Activated CD4-positive, alpha-beta T cell treated with anti-CD3 and anti-CD28 coated beads for 4 hours (primary cell): ENCODE data around the gene SPAG5.

ENCODE experiments used
- DNase-seq, 2 donors: peaks; one replicate each; pipeline ENCODE4 v3.0.0-alpha.2; 2020

The SPAG5 gene

DNA sequence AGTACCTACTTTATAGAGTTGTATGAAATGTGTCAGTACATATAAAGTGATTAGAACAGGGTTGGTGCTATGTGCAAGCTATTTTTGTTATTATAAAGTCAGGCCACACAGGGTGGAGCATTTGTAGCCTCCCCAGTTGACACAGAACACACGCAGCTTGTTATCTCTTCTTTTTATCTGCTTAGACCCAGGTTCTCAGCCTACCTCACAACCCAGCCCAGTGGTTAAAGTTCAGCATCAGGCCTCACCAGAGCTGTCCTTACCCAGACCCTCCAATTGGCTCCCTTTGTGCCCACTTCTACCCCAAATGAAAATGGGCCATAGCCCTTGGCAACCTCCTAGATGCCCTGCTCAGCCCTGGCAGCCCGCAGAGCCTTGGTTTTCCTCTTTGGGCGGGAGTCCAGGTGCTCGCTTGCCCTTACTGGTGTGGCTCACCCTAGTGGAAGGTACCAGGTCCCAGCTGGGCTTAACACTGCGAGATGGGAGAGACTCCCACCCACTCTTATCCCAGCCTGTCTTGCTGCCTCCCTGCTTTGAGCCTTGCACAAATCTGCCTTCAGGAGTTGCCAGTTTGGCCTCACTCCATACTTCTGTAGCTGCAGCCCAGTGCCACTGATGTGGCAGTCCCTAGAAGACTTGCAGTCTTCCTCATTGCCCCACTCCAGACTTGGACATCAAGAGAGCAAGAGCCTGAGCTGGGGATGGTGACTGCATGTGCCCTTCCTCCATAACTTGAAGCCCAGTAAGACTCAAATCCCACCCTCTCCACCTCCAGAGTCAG is 26.4 kb downstream of the SPAG5 start:
- no peak for DNase-seq

DNA sequence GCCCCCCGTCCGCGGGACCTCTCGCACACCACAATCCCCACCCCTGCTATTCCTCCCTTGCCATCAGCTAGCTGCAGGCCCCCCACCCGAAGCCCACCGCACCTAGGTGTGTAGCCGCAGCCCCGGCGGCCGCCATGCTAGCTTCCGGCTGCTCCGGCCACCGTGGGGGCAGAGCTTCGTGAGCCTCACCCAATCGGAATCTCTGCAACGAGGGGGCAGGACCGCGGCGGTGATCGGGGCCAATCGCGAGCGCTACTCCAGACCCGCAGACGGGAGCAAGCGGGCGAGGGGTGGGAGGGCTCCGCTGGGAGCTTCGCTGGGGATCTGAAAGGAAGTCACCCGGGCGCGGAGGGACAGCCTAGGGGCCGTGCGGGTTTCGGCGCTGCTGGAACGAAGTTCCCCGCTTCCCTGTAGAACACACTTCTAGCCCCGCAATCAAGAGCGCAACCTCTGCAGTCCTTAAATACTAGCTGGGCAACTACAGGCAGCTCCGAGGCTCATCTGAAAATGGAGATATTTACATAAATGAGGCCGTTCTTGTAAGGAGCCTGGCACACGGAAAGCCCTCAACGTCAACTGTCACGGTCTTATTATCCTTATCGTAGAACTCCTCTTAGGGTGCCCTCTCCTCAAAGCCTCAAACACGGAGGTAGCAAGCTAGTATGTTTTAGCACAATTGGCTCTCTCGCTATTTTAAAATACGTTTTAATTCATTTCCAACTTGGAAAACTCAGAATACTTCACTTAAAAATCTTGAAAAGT is 27.3 kb downstream of the SPAG5 start, which contains the start of gene PIGS:
TSS of gene PIGS (minus strand) at position 164 of the 762 bp plus-strand sequence. CDS start at position 136, 28 bp downstream.
- DNase-seq, result peak; percentile 85 to 88

DNA sequence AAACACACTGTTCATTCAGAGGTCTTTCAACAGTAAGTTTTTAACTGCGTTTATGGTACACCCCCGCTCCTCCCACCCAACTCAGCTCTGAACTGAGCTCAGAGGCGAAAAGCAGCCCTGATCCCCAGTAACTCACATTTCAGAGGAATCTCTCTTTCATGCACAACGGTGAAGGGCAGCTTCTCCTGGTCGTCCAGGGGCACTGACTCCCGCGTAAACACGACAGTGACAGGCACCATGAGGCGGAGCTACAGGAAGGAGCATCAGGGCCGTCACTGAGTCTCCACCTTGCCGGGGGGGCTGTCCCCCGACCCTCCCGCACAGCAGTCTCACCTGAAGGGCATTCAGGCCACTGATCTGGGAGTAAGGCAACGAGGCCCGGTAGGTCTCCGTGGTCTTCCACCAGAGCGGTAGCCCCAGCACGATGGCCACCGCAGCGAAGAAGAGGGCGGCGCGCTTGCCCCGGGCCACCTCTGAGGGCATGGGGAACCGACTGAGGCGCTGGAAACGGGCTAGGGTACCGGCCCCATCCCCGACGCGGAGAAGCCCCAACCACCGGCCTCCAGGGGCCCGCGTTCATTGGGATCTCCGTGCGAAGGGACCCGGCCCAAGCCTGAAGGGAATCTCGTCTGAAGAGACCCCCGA is 28.0 kb downstream of the SPAG5 start:
- peak; percentile 40 for DNase-seq

- no peak for DNase-seq
These were observed 29.4 kb downstream of the SPAG5 start for GRCh38 chr17:28569446-28569845.

DNA sequence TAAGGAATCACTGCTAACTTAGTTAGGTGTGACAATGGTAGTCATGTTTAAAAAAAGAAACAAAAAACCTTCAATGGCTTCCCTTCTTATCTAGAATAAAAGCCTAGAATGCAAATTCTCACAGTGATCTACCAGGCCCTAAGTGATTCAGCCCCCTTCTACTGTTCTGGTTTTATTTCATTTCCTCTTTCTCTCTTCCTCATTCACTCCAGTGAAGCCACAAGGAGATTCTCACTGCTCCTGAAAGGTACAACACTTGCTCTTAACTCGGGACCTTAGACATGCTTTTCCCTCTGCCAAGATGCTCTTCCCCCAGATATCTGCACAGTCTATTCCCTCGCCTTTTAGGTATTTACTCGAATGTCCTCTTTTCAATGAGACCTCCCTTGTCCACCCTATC is 31.2 kb downstream of the SPAG5 start:
- DNase-seq, result no peak

DNA sequence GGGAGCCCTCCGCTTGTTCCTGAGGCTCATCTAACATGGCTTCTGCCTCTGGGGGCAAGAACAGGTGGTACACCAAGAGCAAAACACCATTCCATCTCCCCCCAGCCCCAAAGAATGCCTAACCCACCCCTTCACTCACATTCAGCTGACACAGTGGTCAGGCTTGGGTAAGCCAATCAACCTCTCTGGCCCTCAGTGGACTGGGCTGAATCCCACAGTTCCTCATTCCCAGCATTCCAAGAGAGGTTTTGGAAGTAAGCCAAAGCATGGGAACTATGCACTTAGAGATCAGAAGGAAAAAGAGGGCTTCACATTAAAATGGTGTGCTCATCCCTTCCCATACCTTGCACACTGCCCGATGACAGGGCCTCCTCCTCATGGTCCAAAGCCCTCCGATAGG is 35.4 kb downstream of the SPAG5 start:
- DNase-seq, result no peak

DNA sequence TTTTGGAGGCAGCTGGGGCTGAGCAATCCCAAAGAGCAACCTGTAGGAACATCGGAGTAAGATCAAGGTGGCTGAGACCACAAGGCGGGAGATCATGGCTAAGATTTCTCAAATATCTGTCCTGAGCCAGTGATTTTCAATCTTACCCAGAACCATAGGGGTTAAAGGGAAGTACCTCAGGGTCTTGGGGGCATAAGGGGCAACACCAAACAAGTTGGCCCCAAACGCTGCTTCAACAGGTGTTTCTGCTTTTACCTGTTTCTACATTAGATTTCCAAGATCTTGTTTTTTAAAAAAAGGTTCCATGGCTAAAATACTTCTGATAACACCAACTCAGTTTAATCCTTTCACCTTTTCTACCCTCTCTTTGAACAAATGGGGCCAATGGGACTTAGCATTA is 43.8 kb downstream of the SPAG5 start:
- no peak for DNase-seq

- DNase-seq, result no peak
These were observed 44.3 kb downstream of the SPAG5 start for GRCh38 chr17:28554565-28554964.

- DNase-seq, result no peak
These were observed 45.8 kb downstream of the SPAG5 start for GRCh38 chr17:28553000-28553505.

- DNase-seq, result peak; percentile 78 to 79
These were observed 46.4 kb downstream of the SPAG5 start, which contains the start of gene UNC119 for GRCh38 chr17:28552176-28552999. Gene UNC119 (minus strand): TSS chr17:28552624. CDS start chr17:28552557, 67 bp downstream.

DNA sequence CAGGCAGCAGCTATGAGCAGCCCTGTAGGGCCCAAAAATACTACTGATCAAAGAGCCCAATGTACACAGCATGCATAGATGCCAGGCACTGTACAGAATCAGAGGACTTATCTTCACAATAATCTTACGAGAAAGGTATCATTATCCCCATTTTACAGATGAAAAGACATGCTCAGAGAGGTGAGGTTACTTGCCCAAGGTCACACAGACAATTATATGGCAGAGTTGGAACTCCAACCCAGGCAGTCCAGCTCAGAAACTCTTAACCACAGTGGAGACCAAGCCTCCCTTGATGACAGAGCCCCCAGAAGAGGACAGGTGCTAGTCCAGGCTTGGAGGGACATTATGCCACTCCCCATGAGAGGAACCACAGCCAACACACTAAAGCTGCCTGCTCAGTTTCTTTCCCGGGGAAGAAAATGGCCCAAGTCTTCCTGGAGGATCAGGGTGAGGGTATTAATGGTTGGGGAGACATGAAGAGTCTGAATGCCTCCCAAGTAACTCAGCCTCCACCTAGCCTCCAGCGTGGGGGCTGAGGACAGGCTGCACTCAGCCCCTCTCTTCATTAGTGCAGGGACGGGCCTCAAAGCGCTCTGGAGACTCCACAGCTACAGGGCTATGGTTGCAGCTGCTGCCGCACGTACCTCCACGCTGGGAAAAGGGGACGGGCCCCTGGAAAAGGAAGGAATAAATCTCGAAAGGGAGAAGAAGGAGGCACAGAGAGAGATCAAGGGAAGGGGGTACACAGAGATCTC is 47.2 kb downstream of the SPAG5 start:
- DNase-seq, result no peak

DNA sequence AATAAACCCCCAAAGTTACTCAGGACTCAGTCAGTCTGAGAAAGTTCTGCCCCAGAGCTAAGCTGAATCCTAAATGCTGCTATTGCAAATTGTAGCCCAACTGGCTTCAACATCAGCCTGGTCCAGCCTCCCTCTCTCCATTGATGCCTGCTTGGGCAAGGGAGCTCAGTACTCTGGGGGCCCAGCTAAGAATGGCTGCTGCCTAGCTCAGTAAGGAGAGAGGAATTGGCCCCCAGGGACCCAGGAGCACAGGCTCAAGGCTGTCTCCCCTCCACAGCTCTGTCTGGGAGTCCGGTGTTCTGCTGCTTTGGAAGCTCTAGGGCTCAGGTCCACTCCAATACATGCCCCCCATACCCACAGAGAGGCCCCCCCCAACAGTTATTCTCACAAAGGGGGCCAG is 48.0 kb downstream of the SPAG5 start:
- DNase-seq, result no peak

- peak; percentile 37 to 51 for DNase-seq
These were observed 49.3 kb downstream of the SPAG5 start for GRCh38 chr17:28549236-28550132.

GRCh38 chr17:28548417-28549130 is 50.3 kb downstream of the SPAG5 start:
- DNase-seq, result no peak

DNA sequence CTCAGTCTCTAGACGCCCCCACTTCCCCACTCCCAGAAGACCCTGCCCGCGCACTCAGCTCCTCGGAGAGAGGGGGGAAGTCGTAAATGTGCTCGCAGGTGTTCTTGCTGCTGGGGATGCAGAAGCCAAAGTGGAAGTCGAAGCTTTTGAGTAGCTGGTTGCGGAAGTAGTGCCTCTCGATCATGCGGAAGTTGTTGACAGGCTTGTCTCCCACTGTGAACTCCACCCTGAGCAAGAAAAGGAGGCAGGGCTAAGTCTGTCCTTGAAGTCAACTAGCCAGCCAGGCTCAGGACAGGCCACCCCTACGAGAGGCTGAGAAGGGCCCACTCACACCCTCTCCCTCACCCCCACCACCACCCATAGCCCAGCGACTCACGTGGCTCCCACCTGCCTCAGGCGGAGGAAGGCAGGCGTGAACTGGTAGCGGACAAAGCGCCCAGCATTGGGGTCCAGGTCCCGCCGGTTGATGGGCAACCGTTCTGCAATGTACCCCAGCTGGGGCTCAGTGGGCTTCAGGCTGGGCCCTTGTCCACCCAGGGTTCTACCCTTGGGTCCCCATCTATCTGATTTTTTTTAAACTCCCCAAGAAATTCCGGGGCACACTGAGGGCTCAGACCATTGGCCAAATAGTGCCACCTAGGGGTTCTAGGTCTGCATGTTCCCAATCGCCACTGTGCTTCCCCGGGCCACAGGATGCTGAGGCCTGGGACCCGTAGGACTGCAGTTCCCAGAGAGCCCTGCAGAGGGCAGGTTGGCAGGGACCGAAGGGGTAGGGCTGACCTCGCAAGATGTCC is 51.0 kb downstream of the SPAG5 start:
- peak; percentile 48 to 54 for DNase-seq

DNA sequence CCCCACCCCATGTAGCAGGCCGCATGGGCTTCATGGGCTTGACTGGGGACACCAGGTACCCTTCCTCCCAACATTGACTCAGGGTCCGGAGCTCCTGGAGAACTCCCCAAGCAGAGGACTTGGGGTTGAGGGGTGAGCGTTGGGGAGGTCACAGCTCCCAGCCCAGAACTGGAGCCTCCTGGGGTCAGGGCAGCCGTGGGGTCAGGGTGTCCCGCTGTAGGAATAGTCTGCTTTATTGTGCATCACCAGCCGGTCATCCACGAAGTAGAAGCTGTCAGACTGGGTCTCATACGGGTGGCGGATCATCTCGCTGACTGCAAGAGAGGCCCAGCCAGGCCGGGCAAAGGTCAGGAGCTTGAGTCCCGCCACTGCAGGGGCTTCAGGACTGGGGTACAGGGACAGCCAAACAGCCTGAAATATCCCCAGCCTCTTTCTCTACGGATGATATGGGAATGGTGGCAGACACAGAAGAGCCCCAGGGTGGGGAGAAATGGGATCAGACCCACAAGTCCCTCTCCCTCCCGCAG is 51.7 kb downstream of the SPAG5 start:
- no peak for DNase-seq

GRCh38 chr17:28545787-28546415 is 52.9 kb downstream of the SPAG5 start:
- DNase-seq, result no peak

- no peak for DNase-seq
These were observed 53.7 kb downstream of the SPAG5 start for GRCh38 chr17:28545141-28545503.
